ENCODE measurements around the gene APOLD1.

- TF ChIP-seq POLR2AphosphoS5 (IDR thresholded peaks at IDR 0.05; ENCODE audit: low read depth, low read length) = no peak
- TF ChIP-seq TAF1 (IDR thresholded peaks at IDR 0.05; ENCODE audit: borderline replicate concordance, insufficient read depth, low read length) = no peak
- no peak for TF ChIP-seq SIN3A (IDR thresholded peaks at IDR 0.05; ENCODE audit: borderline replicate concordance, insufficient read depth, low read length)
These were observed 15.1 kb downstream of the APOLD1 start for GRCh38 chr12:12800406-12801180.
